Caki2 (cell line): ENCODE data around the gene NR2C2. TPM values are rescaled to one million over a fixed set of nuclear protein-coding genes. Genes with fewer than 3 reads are reported as not detected.

Experiments
- DNase-seq: peaks from one replicate; pipeline ENCODE4 v3.0.0-alpha.2; 2015; ENCODE audit warnings: low read depth
- in situ Hi-C: cut with HindIII; loops from 2 replicates; pipeline ENCODE4 v1.10.0; 2016; ENCODE audit warnings: low sequenced_read_pairs, low pct_unique_long_range_greater_than_20kb, mixed read lengths
- total RNA-seq: library from RNA; depleted of rRNA; stranded (reverse); fragments of >200 nt; shearing (Covaris generic); gene quantifications from 2 replicates; pipeline ENCODE4 v1.2.3, GENCODE V29; 2014; ENCODE audit warnings: low replicate concordance

The NR2C2 gene
- total RNA-seq, 1 experiment from 2014 or later: 3.1 TPM

GRCh38 chr3:14947886-14948608, 664 bp downstream of the NR2C2 start:
- in situ Hi-C loops: no loop called here
- DNase-seq: peak; percentile 97

DNA sequence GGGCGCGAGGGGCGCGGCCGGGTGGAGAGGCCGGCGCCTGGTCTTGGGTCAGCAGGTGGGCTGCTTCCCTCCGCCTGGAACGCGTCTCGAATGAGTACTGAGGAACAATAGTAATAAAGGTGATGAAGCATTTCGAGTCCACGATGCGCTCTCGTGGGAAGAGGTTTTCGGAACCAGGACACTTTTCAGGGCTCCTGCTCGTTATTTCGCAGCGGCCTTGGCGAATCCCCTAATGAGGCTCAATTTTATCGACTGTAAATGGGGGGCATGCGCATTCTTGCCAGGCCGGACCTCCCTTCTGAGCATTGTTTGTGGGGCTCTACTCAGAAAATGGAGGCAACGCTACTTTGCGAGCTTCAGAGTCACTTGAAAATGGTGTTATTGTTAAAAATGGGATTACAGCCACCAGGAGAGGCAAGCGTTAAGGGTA, 1.2 kb downstream of the NR2C2 start:
- in situ Hi-C loops: no loop called here

GRCh38 chr3:14949126-14949525, 1.7 kb downstream of the NR2C2 start:
- in situ Hi-C loops: no loop called here
- no peak for DNase-seq

More for the DNA sequence above, 1.2 kb downstream of the NR2C2 start:
- DNase-seq: peak; percentile 53

GRCh38 chr3:14950274-14950673, 2.9 kb downstream of the NR2C2 start:
- in situ Hi-C loops: no loop called here
- no peak for DNase-seq

GRCh38 chr3:14957153-14957552, 9.8 kb downstream of the NR2C2 start:
- in situ Hi-C loops: no loop called here
- DNase-seq: no peak

DNA sequence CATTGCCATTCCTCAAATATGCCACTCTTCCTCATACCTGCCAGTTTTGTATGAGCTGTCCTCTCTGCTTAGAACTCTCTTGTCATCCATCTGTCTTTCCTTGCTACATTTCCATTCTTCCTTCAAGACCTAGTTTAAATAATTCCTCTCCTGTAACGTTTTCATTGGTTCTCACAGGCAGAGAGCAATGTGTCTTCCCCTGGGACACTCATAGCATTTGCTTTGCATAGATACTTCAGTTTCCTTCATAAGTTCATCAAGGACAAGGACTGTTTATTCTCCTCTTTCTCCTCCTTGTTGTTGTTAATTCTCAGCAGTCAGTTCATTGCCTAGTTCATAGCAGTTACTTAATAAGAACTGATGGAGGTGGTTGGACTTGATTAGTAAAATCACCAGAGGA, 10.5 kb downstream of the NR2C2 start:
- in situ Hi-C loops: no loop called here

DNA sequence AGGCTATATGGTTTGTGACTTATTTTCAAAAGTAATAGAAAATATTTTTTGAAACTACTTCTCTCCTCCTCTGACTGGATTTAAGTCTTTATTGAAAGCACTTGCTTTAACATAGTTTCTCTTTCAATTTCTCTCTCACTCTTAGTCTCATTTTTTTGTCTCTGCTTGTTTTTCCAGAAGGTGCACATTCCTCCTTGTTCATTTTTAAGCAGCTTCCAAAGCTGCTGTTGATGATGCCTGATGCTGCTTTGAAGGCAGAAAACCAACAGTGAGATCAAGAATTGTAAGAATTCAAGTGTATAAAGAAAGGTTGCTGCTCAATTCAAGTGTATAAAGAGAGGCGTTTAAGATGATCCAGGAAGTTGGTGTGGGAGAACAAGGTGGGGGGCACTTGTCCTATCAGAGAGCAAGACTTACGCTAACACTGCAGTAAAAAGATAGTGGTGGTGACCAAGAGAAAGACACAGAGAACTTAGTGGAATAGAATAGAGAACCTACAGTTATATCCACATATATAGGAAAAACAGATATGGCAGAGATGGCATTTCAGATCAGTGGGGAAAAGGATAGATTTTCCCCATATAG, 12.1 kb downstream of the NR2C2 start:
- in situ Hi-C loops: no loop called here
- DNase-seq: no peak

More for the DNA sequence above, 10.5 kb downstream of the NR2C2 start:
- no peak for DNase-seq

DNA sequence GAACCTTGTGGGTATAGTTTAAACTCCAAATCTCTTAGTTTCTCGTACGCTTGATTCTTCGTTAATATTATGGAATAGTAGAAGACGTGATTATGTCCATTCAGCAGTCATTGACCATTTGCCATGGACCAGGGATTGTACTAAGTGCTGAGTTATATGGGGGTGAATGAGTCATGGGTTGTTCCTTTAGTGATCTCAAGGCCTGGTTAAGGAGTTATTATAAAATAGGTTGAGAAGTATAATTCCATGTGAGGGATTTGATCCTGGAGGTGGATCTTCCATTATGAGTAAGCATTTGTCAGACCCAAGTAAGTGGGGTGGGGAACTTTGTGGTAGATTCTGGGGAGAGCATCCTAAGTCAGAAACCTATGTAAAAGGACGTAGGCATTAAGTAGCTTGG, 15.4 kb downstream of the NR2C2 start:
- no peak for DNase-seq
- in situ Hi-C loops: no loop called here

DNA sequence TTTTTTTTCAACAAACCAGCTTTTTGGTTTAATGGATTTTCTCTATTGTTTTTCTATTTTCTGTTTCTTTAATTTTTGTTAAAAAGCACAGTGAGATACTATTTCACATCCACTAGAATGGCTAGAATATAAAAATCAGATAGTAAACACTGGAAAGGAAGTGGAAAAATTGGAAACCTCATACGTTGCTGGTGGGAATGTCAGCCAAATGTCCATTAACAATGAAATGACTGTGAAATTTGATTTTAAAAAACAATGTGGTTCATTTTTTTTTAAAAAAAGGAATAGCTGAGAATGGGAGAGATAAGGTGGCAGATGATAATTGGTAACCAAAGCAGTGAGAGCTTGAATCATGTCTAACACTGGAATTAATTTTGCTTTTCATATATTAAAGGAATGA, 19.9 kb downstream of the NR2C2 start:
- in situ Hi-C loops: no loop called here

DNA sequence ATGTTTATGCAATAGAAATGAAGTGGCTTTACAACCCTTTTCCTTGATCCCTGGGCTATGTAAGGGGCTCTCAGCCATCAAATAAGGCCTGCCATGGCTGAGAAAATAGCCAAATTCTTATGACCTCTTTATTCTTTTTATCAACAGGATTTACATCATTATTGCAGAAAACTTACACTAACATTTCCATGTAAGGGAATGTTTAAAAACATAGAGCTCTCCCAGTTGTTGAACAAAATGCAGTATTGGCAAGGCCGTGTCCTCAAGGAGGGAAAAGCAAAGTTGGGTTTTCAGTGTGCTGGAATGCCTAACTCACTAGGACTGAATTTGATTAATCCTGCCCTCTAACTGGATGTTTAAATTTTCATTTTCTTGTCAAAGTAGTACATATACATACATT, 22.3 kb downstream of the NR2C2 start:
- in situ Hi-C loops: no loop called here
- no peak for DNase-seq

More for the DNA sequence above, 19.9 kb downstream of the NR2C2 start:
- DNase-seq: no peak

DNA sequence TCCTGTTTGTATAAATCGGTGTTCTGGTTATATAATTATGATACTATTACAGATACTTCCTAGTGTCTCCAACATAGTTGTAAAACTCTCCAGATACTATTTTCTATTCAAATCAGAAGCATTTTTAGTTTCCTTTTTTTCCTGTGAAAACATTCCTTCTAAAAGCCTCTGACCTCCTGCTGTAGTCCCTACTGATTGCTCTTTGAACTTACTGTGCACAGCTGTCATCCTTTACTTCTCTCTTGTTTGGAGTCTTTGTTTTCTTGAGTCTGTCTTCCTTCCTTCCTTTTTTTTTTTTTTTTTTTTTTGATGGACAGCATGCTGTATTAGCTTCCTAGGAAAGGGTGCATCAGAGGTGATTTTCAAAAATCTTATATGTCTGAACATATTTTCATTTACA, 28.9 kb downstream of the NR2C2 start:
- no peak for DNase-seq
- in situ Hi-C loops: no loop called here

DNA sequence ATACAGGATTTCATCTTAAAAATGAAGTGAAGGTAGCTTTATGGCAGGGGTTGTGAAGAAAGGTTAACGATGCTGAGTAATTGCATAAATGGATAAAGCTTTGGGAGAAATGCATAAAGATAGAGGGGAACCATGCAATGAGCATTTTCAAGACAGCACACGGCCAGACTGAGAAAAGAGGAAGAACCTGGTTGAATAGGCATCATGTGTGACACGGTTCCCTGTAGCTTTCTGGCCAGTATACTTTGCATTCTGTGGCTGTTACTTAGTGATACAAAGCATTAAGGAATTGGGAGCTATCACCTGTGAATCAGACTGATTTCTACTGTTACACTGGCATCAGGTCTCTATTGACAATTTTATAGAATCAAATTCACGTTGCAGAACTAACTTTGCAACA, 33.3 kb downstream of the NR2C2 start:
- in situ Hi-C loops: no loop called here

DNA sequence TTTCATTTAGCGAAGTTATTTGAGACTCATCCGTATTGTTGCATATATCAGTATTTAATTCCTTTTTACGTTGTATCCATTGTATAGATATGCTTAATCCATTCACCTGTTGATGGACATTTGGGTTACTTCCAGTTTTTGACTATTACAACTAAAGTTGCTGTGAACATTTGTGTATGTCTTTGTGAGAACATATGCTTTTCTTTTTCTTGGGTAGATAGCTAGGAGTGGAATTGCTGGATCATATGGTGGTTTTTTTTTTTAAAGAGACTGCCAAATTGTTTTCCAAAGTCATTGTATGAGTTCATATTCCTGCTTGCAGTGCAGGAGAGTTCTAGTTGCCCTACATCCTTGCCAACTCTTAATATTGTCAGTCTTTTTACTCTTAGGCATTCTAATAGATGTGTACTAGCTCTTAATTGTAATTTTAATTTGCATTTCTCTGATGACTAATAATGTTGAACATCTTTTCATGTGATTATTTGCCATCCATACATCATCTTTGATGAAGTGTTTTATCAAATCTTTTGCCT, 37.3 kb downstream of the NR2C2 start:
- in situ Hi-C loops: no loop called here

More for the DNA sequence above, 33.3 kb downstream of the NR2C2 start:
- DNase-seq: no peak

GRCh38 chr3:14988988-14989394, 41.6 kb downstream of the NR2C2 start:
- no peak for DNase-seq

More for the DNA sequence above, 37.3 kb downstream of the NR2C2 start:
- no peak for DNase-seq

GRCh38 chr3:14989943-14990779, 42.8 kb downstream of the NR2C2 start:
- DNase-seq: no peak
- in situ Hi-C loops: no loop called here

More at GRCh38 chr3:14988988-14989394, 41.6 kb downstream of the NR2C2 start:
- in situ Hi-C loops: no loop called here

DNA sequence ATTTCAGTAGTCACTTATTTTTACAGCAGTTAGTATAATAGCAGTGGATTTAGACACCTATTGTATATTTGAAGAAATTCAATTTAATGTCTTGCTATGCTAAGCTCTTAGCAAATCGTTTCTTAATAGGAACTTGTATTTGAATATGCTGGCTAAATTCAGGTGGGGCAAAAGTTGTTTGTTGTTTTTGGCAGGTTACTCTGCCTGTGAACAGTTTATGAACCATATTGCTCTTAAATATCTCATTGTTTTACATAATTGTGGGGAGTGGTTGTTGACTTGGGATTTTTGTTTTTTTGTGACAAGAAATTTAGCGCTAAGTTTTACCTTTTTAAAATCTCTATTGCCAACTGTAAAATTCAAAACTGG, 43.4 kb downstream of the NR2C2 start:
- no peak for DNase-seq
- in situ Hi-C loops: no loop called here

DNA sequence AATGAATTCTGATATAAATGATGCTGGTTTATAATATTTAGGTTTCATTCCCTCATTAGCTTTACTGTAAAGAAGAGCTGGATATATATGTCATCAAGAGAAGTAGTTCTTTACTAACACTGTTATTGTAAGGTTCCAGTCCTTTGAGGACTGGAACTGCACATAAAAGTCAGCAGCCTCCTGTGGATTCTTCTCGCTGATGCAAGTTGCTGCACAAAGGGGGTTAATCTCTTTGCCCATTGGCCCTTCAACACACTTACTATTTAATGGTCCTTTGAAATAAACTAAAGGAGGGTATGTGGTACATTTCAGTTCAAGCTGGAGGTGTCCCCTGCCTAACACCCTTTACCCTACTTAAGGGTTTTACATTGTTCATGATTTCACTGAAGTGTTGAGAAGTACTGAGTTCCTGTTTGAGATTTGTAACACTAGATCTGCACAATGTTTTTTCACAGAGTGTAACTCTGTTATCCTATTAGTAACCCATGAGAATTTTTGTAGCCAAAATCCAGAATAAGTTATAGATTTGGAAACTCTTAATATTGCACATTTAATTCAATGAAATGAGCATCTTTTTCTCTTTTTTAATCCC, 43.9 kb downstream of the NR2C2 start:
- DNase-seq: no peak
- in situ Hi-C loops: no loop called here

DNA sequence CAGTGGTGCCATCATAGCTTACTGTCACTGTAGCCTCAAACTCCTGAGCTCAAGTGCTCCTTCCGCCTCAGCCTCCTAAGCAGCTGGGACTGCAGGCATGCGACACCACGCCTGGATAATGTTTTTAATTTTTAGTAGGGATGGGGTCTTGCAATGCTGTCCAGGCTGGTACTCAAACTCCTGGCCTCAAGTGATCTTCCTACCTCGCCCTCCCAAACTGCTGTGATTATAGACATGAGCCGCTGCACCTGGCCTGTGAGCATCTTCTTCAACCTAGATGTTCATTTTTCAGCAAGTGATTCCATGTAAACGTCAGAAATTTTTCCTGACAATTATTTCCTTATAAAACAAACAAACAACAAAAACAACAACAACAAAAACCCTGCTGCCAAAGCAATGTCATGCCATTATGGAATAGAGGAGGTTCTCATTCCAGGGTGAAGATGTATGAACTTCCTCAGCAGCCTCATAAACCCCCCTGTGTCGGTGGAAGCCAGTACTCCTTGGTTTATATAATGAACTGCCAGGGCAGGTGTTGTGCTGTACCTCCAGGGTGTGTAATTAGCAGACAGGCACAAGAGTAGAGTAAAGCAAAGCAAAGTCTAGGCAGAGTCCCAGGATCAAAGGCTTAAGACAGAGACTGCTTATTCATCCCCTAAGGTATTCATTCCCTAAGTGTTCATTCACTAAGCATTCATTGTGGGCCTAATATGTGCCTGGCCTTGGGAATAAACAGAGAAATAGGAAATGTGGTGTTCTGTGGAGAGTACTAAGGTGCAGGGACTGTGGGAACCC, 44.6 kb downstream of the NR2C2 start:
- DNase-seq: no peak
- in situ Hi-C loops: no loop called here
